Neural progenitor cell (in vitro differentiated cells): Measurements from ENCODE around the gene TRHDE.

Experiments
- CTCF ChIP-seq: fragments of 200-600 bp; sonication (generic); IDR thresholded peaks from 2 replicates; pipeline ENCODE4 v1.5.1; 2017; ENCODE audit warnings: antibody characterized with exemption, mild to moderate bottlenecking
- EZH2 ChIP-seq: fragments of 200-600 bp; sonication (generic); IDR thresholded peaks from 2 replicates; pipeline ENCODE4 v1.6.1; 2017; ENCODE audit warnings: antibody characterized with exemption, mild to moderate bottlenecking, moderate library complexity
- EZH2phosphoT487 ChIP-seq: fragments of 200-600 bp; sonication (generic); IDR thresholded peaks from 2 replicates; pipeline ENCODE4 v1.6.1; 2017; ENCODE audit warnings: antibody characterized with exemption

GRCh38 chr12:72502546-72502945, 230.4 kb downstream of the TRHDE start:
- TF ChIP-seq CTCF (no peak), EZH2 (no peak), EZH2phosphoT487 (no peak)
